Uterus (tissue), 4 donors: Measurements from ENCODE around the gene RAD52. TPM values are rescaled to one million over a fixed set of nuclear protein-coding genes. Genes with fewer than 3 reads are reported as not detected.

Experiments used
- DNase-seq, 2 donors: peaks; one replicate each; pipeline ENCODE4 v3.0.0-alpha.2; 2019 to 2020
- H3K27ac ChIP-seq, 2 donors: fragments of 200-600 bp; sonication (generic); 1 replicate in 1 of 2; 2 replicates in 1 of 2; pipeline ENCODE4 v1.5.1; 2016 to 2018
- H3K27me3 ChIP-seq, 2 donors: fragments of 200-600 bp; sonication (generic); one replicate each; pipeline ENCODE4 v1.5.1; 2018 to 2019; ENCODE audit warnings: control low read depth in 1 of 2
- H3K36me3 ChIP-seq, 2 donors: fragments of 200-600 bp; sonication (generic); one replicate each; pipeline ENCODE4 v1.5.1; 2019; ENCODE audit warnings: control low read depth in 1 of 2
- H3K4me1 ChIP-seq, 2 donors: fragments of 200-600 bp; sonication (generic); one replicate each; pipeline ENCODE4 v1.5.1; 2018 to 2019; ENCODE audit warnings: control low read depth in 1 of 2
- H3K4me3 ChIP-seq, 2 donors: fragments of 200-600 bp; sonication (generic); 1 replicate in 1 of 2; 2 replicates in 1 of 2; pipeline ENCODE4 v1.5.1; 2018 to 2019; ENCODE audit warnings: mild to moderate bottlenecking in 1 of 2
- H3K9me3 ChIP-seq, 2 donors: fragments of 200-600 bp; sonication (generic); one replicate each; pipeline ENCODE4 v1.5.1; 2019; ENCODE audit warnings: control low read depth in 1 of 2
- POLR2A ChIP-seq, 2 donors: fragments of 450-650 bp; IDR thresholded peaks; one replicate each; pipeline ENCODE4 v1.6.1; 2016; ENCODE audit warnings: antibody characterized with exemption in 2 of 2, mild to moderate bottlenecking in 1 of 2, moderate library complexity in 1 of 2
- intact Hi-C: fragments of 100-400 bp; cut with DNase I; formaldehyde crosslinking; loops from one replicate; pipeline ENCODE4 v1.15.1; 2023; ENCODE audit warnings: low total_unique reads
- total RNA-seq, 4 donors: library from RNA; depleted of rRNA in 3 of 4; stranded (reverse); fragments of >200 nt in 3 of 4; gene quantifications; one replicate each; pipeline versions ENCODE4 v1.1.0 to v1.2.4, GENCODE V29; 2014 to 2023
- TF ChIP-seq, protein P1 (sequence below), 4 experiments: fragments of 200-600 bp in 2 of 4; fragments of 450-650 bp in 2 of 4; sonication (generic) in 2 of 4; IDR thresholded peaks; one replicate each; pipeline ENCODE4 v1.5.1; 2016 to 2019; ENCODE audit warnings: antibody characterized with exemption in 4 of 4, mild to moderate bottlenecking in 2 of 4, moderate library complexity in 1 of 4
- donor health status: DM: yes; HTN: yes; CAD: no.

RAD52 gene
- total RNA-seq, 4 donors from 2014 or later = 2.4 to 47.4 (median 25.7) TPM

- no peaks in the 10 kb centered on the region for H3K36me3 ChIP-seq
- intact Hi-C loops = no loop called here
- H3K27me3 ChIP-seq = no peaks in the 10 kb centered on the region
- H3K4me3 ChIP-seq = no peak overlapping the region
- TF ChIP-seq, protein P1, sequence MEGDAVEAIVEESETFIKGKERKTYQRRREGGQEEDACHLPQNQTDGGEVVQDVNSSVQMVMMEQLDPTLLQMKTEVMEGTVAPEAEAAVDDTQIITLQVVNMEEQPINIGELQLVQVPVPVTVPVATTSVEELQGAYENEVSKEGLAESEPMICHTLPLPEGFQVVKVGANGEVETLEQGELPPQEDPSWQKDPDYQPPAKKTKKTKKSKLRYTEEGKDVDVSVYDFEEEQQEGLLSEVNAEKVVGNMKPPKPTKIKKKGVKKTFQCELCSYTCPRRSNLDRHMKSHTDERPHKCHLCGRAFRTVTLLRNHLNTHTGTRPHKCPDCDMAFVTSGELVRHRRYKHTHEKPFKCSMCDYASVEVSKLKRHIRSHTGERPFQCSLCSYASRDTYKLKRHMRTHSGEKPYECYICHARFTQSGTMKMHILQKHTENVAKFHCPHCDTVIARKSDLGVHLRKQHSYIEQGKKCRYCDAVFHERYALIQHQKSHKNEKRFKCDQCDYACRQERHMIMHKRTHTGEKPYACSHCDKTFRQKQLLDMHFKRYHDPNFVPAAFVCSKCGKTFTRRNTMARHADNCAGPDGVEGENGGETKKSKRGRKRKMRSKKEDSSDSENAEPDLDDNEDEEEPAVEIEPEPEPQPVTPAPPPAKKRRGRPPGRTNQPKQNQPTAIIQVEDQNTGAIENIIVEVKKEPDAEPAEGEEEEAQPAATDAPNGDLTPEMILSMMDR (IDR thresholded peaks at IDR 0.05) = no peak
- no peak for TF ChIP-seq POLR2A (IDR thresholded peaks at IDR 0.05)
- no peak for DNase-seq
- no peak overlapping the region for H3K27ac ChIP-seq
- no peaks in the 10 kb centered on the region for H3K4me1 ChIP-seq
- H3K9me3 ChIP-seq = no peaks in the 10 kb centered on the region
Measured at GRCh38 chr12:902581-902980, 46.9 kb downstream of the RAD52 start.

- intact Hi-C loops = no loop called here
- H3K9me3 ChIP-seq = no peaks in the 10 kb centered on the region
- H3K4me3 ChIP-seq = no peak overlapping the region
- H3K36me3 ChIP-seq = no peaks in the 10 kb centered on the region
- TF ChIP-seq POLR2A (IDR thresholded peaks at IDR 0.05) = no peak
- TF ChIP-seq, protein P1 (IDR thresholded peaks at IDR 0.05) = no peak
- H3K4me1 ChIP-seq = no peaks in the 10 kb centered on the region
- H3K27me3 ChIP-seq = no peaks in the 10 kb centered on the region
- no peak for DNase-seq
- H3K27ac ChIP-seq = no peak overlapping the region
Measured at GRCh38 chr12:897386-897785, 52.1 kb downstream of the RAD52 start.

DNA sequence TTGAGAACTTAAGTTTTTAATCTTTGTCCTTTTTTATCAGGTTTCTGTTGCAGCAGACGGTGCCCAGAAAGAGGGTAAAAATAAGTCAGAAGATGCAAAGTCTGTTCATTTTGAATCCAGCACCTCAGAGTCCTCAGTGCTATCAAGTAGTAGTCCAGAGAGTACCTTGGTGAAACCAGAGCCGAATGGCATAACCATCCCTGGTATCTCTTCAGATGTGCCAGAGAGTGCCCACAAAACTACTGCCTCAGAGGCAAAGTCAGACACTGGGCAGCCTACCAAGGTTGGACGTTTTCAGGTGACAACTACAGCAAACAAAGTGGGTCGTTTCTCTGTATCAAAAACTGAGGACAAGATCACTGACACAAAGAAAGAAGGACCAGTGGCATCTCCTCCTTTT is 53.5 kb downstream of the RAD52 start:
- no peaks in the 10 kb centered on the region for H3K36me3 ChIP-seq
- H3K4me3 ChIP-seq = no peak overlapping the region
- H3K27ac ChIP-seq = no peak overlapping the region
- intact Hi-C loops = no loop called here
- H3K27me3 ChIP-seq = no peaks in the 10 kb centered on the region
- DNase-seq = no peak
- H3K4me1 ChIP-seq = no peaks in the 10 kb centered on the region
- no peaks in the 10 kb centered on the region for H3K9me3 ChIP-seq
- TF ChIP-seq, protein P1 (IDR thresholded peaks at IDR 0.05) = no peak
- no peak for TF ChIP-seq POLR2A (IDR thresholded peaks at IDR 0.05)

GRCh38 chr12:894226-894625 is 55.3 kb downstream of the RAD52 start:
- Histone ChIP-seq H3K9me3 (no peaks in the 10 kb centered on the region), H3K27me3 (no peaks in the 10 kb centered on the region), H3K4me3 (no peak overlapping the region), H3K27ac (no peak overlapping the region), H3K36me3 (no peaks in the 10 kb centered on the region), H3K4me1 (no peaks in the 10 kb centered on the region)
- intact Hi-C loops = no loop called here
- DNase-seq = no peak
- TF ChIP-seq POLR2A (IDR thresholded peaks at IDR 0.05) = no peak
- TF ChIP-seq, protein P1 (IDR thresholded peaks at IDR 0.05) = no peak

GRCh38 chr12:886206-886605 is 63.3 kb downstream of the RAD52 start:
- intact Hi-C loops = no loop called here
- TF ChIP-seq POLR2A (IDR thresholded peaks at IDR 0.05) = no peak
- TF ChIP-seq, protein P1 (IDR thresholded peaks at IDR 0.05) = no peak

More at GRCh38 chr12:886206-886605, 63.3 kb downstream of the RAD52 start:
- H3K4me1 ChIP-seq = no peaks in the 10 kb centered on the region
- H3K36me3 ChIP-seq = peaks cover 0 to 3% of the 10 kb centered on the region in 2 donors
- no peak overlapping the region for H3K27ac ChIP-seq
- no peaks in the 10 kb centered on the region for H3K27me3 ChIP-seq
- no peaks in the 10 kb centered on the region for H3K9me3 ChIP-seq
- H3K4me3 ChIP-seq = no peak overlapping the region
- DNase-seq = no peak
